K562 (cell line): ENCODE results near the gene MRPL55. TPM values are rescaled to one million over a fixed set of nuclear protein-coding genes. Genes with fewer than 3 reads are reported as not detected.

ENCODE experiments used
- CBFA2T2 ChIP-seq: fragments of 450-650 bp; conservative IDR thresholded peaks from 2 replicates; pipeline ENCODE4 v1.6.1; 2017; ENCODE audit warnings: mild to moderate bottlenecking
- CREB3L1 ChIP-seq: fragments of 450-650 bp; IDR thresholded peaks from 2 replicates; pipeline ENCODE4 v1.6.1; 2014; ENCODE audit warnings: low read depth, mild to moderate bottlenecking, moderate library complexity, borderline replicate concordance
- CREBBP ChIP-seq: IDR thresholded peaks from one replicate; pipeline ENCODE4 v1.6.1; 2012; ENCODE audit warnings: low read depth, mild to moderate bottlenecking, control low read depth, inconsistent platforms, low read length
- E2F3 ChIP-seq: fragments of 250-450 bp; sonication (Bioruptor Pico); IDR thresholded peaks from 2 replicates; pipeline ENCODE4 v1.4.0; 2020; ENCODE audit warnings: mild to moderate bottlenecking
- ESRRB ChIP-seq: fragments of 250-450 bp; sonication (Bioruptor Pico); IDR thresholded peaks from 2 replicates; pipeline ENCODE4 v1.5.0; 2020; ENCODE audit warnings: mild to moderate bottlenecking, moderate library complexity, borderline replicate concordance
- ETV6 ChIP-seq, 3 experiments: fragments of 150-350 bp in 1 of 3; sonication (generic) in 1 of 3; formaldehyde crosslinking in 1 of 3; IDR thresholded peaks; 2 replicates each; pipeline versions ENCODE4 v1.6.1 to v1.8.0; 2014 to 2022; ENCODE audit warnings: borderline replicate concordance in 2 of 3, low read depth in 2 of 3, antibody characterized with exemption in 1 of 3, low read length in 1 of 3, mild to moderate bottlenecking in 1 of 3, missing genetic modification reagents in 1 of 3
- FOXJ2 ChIP-seq: fragments of 200-800 bp; sonication (Bioruptor generic); IDR thresholded peaks from 2 replicates; pipeline ENCODE4 v1.6.1; 2016; ENCODE audit warnings: missing genetic modification characterization, missing compliant biosample characterization
- GTF2A2 ChIP-seq: IDR thresholded peaks from 2 replicates; pipeline ENCODE4 v1.6.1; 2016; ENCODE audit warnings: mild to moderate bottlenecking, missing genetic modification characterization, missing compliant biosample characterization
- HNRNPL ChIP-seq: fragments of 200-400 bp; formaldehyde crosslinking; IDR thresholded peaks from 2 replicates; pipeline ENCODE4 v1.6.1; 2017; ENCODE audit warnings: low read depth, mild to moderate bottlenecking, low read length
- KLF6 ChIP-seq: fragments of 250-450 bp; sonication (Bioruptor Pico); IDR thresholded peaks from 2 replicates; pipeline ENCODE4 v1.4.0; 2020; ENCODE audit warnings: mild to moderate bottlenecking, moderate library complexity, borderline replicate concordance
- MAFG ChIP-seq: fragments of 450-650 bp; conservative IDR thresholded peaks from 2 replicates; pipeline ENCODE4 v1.6.1; 2016; ENCODE audit warnings: missing genetic modification characterization, missing compliant biosample characterization
- MEIS2 ChIP-seq: fragments of 450-650 bp; IDR thresholded peaks from 2 replicates; pipeline ENCODE4 v1.6.1; 2014; ENCODE audit warnings: mild to moderate bottlenecking; ENCODE audit not compliant: partially characterized antibody
- PCBP2 ChIP-seq: fragments of 200-400 bp; formaldehyde crosslinking; IDR thresholded peaks from 2 replicates; pipeline ENCODE4 v1.6.1; 2018; ENCODE audit warnings: low read length, low read depth, mild to moderate bottlenecking, moderate library complexity; ENCODE audit not compliant: poor library complexity, severe bottlenecking
- POLR2B ChIP-seq: fragments of 450-650 bp; IDR thresholded peaks from 2 replicates; pipeline ENCODE4 v1.6.1; 2018; ENCODE audit warnings: low read depth; ENCODE audit not compliant: partially characterized antibody
- RBFOX2 ChIP-seq: fragments of 200-400 bp; formaldehyde crosslinking; IDR thresholded peaks from 2 replicates; pipeline ENCODE4 v1.6.1; 2017; ENCODE audit warnings: low read depth, mild to moderate bottlenecking, low read length, moderate library complexity
- TAF9B ChIP-seq: fragments of 450-650 bp; IDR thresholded peaks from 2 replicates; pipeline ENCODE4 v1.6.1; 2018; ENCODE audit warnings: mild to moderate bottlenecking; ENCODE audit not compliant: partially characterized antibody
- ZBTB17 ChIP-seq: fragments of 450-650 bp; formaldehyde crosslinking; IDR thresholded peaks from 2 replicates; pipeline ENCODE4 v1.4.0; 2020; ENCODE audit warnings: mild to moderate bottlenecking
- ZBTB8A ChIP-seq: fragments of 450-650 bp; IDR thresholded peaks from 2 replicates; pipeline ENCODE4 v1.6.1; 2018; ENCODE audit warnings: mild to moderate bottlenecking, moderate library complexity; ENCODE audit not compliant: partially characterized antibody
- ZNF165 ChIP-seq: fragments of 250-450 bp; sonication (Bioruptor Pico); IDR thresholded peaks from 2 replicates; pipeline ENCODE4 v1.4.0; 2020; ENCODE audit warnings: borderline replicate concordance
- ZNF174 ChIP-seq: fragments of 250-450 bp; sonication (Bioruptor Pico); IDR thresholded peaks from 2 replicates; pipeline ENCODE4 v1.4.0; 2020; ENCODE audit warnings: mild to moderate bottlenecking
- ZNF274 ChIP-seq: IDR thresholded peaks from 2 replicates; pipeline ENCODE4 v1.6.1; 2011; ENCODE audit warnings: low read depth, mild to moderate bottlenecking, low read length, moderate library complexity, borderline replicate concordance
- ZNF384 ChIP-seq: IDR thresholded peaks from 2 replicates; pipeline ENCODE4 v1.6.1; 2012; ENCODE audit warnings: low read depth, low read length, improper control_type of control experiment
- ZNF511 ChIP-seq: sonication (generic); formaldehyde crosslinking; IDR thresholded peaks from 2 replicates; pipeline ENCODE4 v1.8.0; 2022; ENCODE audit warnings: mild to moderate bottlenecking, missing genetic modification reagents
- ZNF583 ChIP-seq: fragments of 250-450 bp; sonication (Bioruptor Pico); IDR thresholded peaks from 2 replicates; pipeline ENCODE4 v1.4.0; 2020
- ZNF699 ChIP-seq: fragments of 250-450 bp; sonication (Bioruptor Pico); IDR thresholded peaks from 2 replicates; pipeline ENCODE4 v1.8.0; 2021; ENCODE audit warnings: mild to moderate bottlenecking, moderate library complexity; ENCODE audit not compliant: insufficient replicate concordance
- polyA plus RNA-seq, 8 experiments: library from polyadenylated mRNA; depleted of rRNA in 4 of 8; stranded (reverse) in 5 of 8; unstranded in 3 of 8; fragments of >200 nt; fragmentation: Nextera tagmentation in 2 of 8; fragmentation: Illumina TruSeq in 1 of 8; extraction: Ambion mirVana in 2 of 8; extraction: Trizol in 1 of 8; gene quantifications; 2 replicates each; pipeline versions ENCODE4 v1.2.1 to v1.2.3, GENCODE V29; 2011 to 2014; ENCODE audit warnings: inconsistent platforms in 1 of 8, missing spikeins in 1 of 8
- total RNA-seq, 7 experiments: library from RNA; depleted of rRNA in 6 of 7; stranded (reverse); fragments of >200 nt in 6 of 7; fragmentation: Illumina TruSeq in 2 of 7; extraction: Trizol in 2 of 7; gene quantifications; 2 replicates each; pipeline versions ENCODE4 v1.2.1 to v1.2.3, GENCODE V29; 2011 to 2021; ENCODE audit warnings: low replicate concordance in 1 of 7

MRPL55 gene
- total and polyA plus RNA-seq, 9 of the 15 experiments (the other 6 are each of a cell fraction or from before 2014, with no cell fraction given): 34.9 to 228 (median 81.0) TPM

GRCh38 chr1:228109073-228109961, at the start of gene MRPL55 (continued):
- TF ChIP-seq ZNF511 (peak; percentile 74; the same call in 1 of the 2 replicates), MAFG (no peak), PCBP2 (no peak), ZBTB17 (CRISPR knock-in tag) (no peak), ZNF274 (no peak), POLR2B (peak; percentile 93), MEIS2 (peak; percentile 80), HNRNPL (no peak), ZNF174 (CRISPR knock-in tag) (no peak), E2F3 (peak; percentile 59; the same call in 1 of the 2 replicates), TAF9B (no peak), CBFA2T2 (no peak), RBFOX2 (peak; percentile 95), ZNF384 (no peak; the same call in none of the 2 replicates), ZNF699 (CRISPR knock-in tag) (no peak), GTF2A2 (tag) (no peak), ETV6 (IDR thresholded peaks at IDR 0.05; ENCODE audit: borderline replicate concordance in 1 of 2, low read depth in 2 of 2, low read length in 1 of 2) (no peak; a peak in 1 of 4 replicates), ETV6 (CRISPR knock-in tag; IDR thresholded peaks at IDR 0.05; ENCODE audit: borderline replicate concordance) (no peak), CREB3L1 (peak; percentile 75), ESRRB (CRISPR knock-in tag) (no peak), CREBBP (no peak), FOXJ2 (tag) (no peak), KLF6 (peak; percentile 5; the same call in 1 of the 2 replicates), ZBTB8A (no peak), ZNF165 (0 out of 2 replicates have a peak, but pooled peaks have one; percentile 70), ZNF583 (CRISPR knock-in tag) (no peak)
